RWPE1 (cell line): ENCODE data around the gene QSOX2.

Source experiments
- CTCF ChIA-PET: fragments of 350-600 bp; sonication (Branson Sonifier 250); formaldehyde crosslinking; extraction: SDS; loops from one replicate; lab custom pipeline; 2021; lab: Yijun Ruan, JAX
- POLR2A ChIA-PET: fragments of 400-600 bp; formaldehyde crosslinking; extraction: SDS; loops from one replicate; lab custom pipeline; 2020; ENCODE audit warnings: antibody characterized with exemption; ENCODE audit not compliant: low non-redundant PET; lab: Yijun Ruan, JAX
- DNase-seq: peaks from one replicate; pipeline ENCODE4 v3.0.0; 2012; ENCODE audit warnings: low spot score
- H3K27ac ChIP-seq: fragments of 450-650 bp; 2 replicates; pipeline ENCODE4 v1.5.1; 2017
- TF ChIP-seq, protein P1 (sequence below): fragments of 450-650 bp; conservative IDR thresholded peaks from 2 replicates; pipeline ENCODE4 v1.5.1; 2017; ENCODE audit warnings: low read depth, mild to moderate bottlenecking

The QSOX2 gene

DNA sequence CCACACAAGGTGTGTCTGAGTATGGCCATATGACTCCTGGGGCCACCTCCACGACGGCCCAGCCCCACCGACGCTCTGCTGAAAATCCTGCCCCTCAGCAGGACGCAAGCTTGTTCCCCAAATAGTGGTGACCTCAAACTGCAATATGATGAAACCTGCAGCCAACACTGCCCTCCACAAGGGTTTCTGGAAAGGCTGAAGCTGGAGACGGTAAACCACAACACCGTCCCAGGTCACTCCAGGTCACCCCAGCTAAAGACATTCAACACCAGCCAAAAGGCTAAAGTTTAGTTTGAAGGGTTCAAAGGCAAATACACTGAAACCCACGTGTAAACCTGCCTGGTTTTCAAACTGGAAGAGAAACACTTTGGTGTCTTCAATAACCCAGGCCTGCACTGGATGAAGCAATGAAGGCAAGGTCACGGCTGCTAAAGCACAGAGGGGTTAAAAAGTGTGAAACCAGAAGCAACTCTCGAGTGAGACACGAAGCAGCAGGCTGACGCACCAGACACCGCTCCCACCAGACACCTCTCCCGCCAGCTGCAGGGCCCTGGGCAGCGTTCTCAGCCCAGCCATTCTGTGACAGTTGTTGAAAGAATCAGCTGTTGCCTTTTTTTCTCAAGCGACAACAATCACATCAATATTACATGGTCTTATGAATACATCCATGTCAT, 38.9 kb downstream of the QSOX2 start:
- ChIA-PET CTCF (interaction anchor here (0.6 to 1.0 kb wide), 3 partner anchors 10 to 639 kb away, joined by 3 to 5 read pairs (median 4); no protein-coding TSS in a partner anchor), POLR2A (no interaction called here)
- TF ChIP-seq, protein P1, sequence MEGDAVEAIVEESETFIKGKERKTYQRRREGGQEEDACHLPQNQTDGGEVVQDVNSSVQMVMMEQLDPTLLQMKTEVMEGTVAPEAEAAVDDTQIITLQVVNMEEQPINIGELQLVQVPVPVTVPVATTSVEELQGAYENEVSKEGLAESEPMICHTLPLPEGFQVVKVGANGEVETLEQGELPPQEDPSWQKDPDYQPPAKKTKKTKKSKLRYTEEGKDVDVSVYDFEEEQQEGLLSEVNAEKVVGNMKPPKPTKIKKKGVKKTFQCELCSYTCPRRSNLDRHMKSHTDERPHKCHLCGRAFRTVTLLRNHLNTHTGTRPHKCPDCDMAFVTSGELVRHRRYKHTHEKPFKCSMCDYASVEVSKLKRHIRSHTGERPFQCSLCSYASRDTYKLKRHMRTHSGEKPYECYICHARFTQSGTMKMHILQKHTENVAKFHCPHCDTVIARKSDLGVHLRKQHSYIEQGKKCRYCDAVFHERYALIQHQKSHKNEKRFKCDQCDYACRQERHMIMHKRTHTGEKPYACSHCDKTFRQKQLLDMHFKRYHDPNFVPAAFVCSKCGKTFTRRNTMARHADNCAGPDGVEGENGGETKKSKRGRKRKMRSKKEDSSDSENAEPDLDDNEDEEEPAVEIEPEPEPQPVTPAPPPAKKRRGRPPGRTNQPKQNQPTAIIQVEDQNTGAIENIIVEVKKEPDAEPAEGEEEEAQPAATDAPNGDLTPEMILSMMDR: no peak
- no peak for DNase-seq
- H3K27ac ChIP-seq: no peak overlapping the region

DNA sequence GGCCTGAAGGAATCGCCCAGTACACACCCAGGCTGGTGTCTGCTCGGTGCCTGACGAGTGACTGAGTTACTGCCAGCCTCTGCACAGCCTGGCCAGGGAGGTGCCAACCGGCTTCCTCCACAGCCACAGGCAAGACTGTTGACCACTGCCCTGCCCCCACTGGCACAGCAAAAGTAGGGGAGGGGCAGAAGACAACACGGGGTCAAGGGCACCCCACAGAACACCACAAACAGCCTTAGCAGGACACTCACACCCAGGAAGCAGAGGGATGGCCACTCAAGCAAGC, 40.0 kb downstream of the QSOX2 start:
- CTCF ChIA-PET: interaction anchor here (0.7 to 0.9 kb wide), 2 partner anchors 13 to 35 kb away, joined by 3 to 4 read pairs; no protein-coding TSS in a partner anchor
- no peak for DNase-seq
- TF ChIP-seq, protein P1: no peak
- no peak overlapping the region for H3K27ac ChIP-seq
- POLR2A ChIA-PET: no interaction called here

DNA sequence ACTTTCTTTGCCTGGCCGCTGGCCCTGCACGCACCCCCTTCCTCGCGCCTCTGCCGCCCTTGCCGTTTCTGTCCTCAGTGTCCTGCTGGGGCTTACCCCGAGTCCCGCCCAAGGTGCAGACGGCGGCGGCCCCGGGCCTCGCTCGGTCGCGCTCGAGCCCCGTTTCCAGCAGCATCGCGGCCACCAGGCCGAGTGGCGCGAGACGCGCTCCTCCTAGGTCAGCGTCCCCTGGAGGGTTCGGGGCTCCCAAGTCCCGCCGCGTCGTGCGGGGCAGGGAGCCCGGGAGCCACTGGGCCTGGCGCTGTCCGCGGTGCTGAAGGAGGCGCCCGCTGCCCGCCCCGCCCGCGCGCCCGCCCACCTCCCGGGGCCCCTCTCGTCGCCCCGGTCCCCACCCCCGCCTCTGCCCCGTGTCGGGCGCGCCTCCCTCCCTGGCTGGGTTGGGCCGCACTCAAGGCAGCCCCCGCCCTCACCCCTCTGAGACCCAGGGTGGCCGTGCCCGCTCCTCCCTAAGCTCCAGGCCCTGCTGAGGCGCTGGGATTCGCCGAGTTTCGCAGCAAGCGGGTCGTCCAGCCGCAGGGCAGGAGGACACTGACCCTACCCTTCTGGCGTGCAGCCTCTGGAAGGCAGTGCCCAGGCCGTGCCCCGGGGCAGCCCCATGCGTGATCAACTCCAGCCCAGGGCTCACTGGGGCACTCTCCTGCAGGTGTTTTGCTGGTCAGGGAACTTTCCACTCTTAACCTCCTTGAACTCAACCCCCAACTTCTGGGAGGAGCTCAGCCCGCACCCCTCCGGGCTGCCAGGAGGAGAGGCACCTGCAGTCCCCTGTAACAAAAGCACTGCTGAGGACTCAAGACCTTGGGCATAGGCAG, 40.5 kb downstream of the QSOX2 start, which contains the start of gene LHX3:
Gene LHX3, minus strand, starts transcription at position 291 of the 869 bp plus-strand sequence. Its CDS starts 116 bp downstream, at position 175.
- TF ChIP-seq, protein P1: no peak
- POLR2A ChIA-PET: no interaction called here
- CTCF ChIA-PET: interaction anchor here (0.7 to 0.9 kb wide), 2 partner anchors 13 to 35 kb away, joined by 3 to 4 read pairs; no protein-coding TSS in a partner anchor
- DNase-seq: peak; percentile 74
- H3K27ac ChIP-seq: no peak within 1 kb of the TSS

DNA sequence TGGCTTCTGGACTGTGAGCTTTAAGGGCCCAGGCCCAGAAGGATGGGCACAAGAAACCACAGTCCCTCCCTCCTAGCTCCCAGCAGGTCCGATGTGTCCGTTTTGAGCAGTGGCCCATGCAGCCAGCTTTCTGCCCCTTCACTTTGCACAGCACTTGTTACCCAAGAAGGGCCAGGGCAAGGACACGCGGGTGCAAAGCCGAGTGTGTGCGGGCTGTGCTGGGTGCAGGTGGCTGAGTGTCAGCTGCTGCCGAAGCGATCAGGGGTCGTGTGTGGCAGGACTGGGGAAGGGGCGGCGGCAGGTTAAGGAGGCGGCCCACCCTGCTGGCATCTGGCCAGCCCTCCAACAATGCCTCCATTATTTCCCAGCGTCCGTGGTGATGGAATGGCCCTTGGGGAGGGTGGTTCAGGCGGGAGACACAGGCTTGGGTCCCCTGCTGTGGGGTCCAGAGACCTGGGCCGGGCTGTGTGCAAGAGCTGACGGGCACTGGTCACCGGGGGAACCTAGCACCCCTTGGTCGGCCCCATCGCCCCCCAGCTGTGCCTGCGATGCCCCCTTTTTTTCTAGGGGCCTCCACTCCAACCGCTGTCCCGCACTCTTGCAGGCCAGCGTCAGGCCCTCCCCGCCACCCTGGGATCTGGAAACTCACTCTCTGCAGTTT, 41.3 kb downstream of the QSOX2 start:
- no peak overlapping the region for H3K27ac ChIP-seq
- TF ChIP-seq, protein P1: no peak
- no peak for DNase-seq
- ChIA-PET POLR2A (no interaction called here), CTCF (no interaction called here)

DNA sequence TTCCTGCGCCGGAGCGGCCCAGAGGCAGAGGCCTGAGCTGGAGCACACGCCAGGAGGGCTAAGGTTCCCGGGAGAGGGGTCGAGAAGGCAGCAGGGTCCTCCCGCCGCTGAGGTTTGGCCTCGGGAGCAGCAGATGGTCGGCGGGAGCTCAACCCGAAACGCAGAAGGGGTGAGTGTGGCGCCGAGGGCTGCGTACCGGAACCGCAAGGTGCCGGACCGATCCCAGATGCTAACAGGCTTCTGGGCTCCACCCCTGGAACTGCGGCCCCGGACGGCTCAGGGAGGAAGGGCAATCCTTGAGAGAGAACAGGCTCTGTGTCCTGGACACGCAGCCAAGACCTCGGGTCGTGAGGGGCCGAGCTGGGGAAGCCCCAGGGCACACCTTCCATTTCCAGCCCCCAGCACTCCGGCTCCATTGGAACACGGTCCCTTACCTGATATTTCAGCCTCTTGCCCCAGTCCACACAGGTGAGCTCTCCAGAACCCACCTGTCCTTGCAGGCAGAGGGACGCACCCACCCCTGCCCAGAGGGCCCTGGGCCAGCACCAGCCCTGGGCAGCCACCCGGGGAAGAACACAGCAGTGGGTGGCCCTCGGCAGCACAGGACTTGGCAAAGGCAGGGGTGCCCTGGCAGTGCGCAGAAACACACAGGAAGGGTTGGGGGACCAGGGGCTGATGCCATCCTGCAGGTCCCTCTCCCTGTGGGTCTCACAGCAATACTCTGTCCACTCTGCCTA, 42.0 kb downstream of the QSOX2 start:
- DNase-seq: no peak
- no peak overlapping the region for H3K27ac ChIP-seq
- POLR2A ChIA-PET: no interaction called here
- CTCF ChIA-PET: no interaction called here
- TF ChIP-seq, protein P1: no peak
